Chondrocyte (in vitro differentiated cells): ENCODE data around the gene MCRIP2. TPM values are rescaled to one million over a fixed set of nuclear protein-coding genes. Genes with fewer than 3 reads are reported as not detected.

Experiments
- DNase-seq: peaks from one replicate; pipeline ENCODE4 v3.0.0; 2021; ENCODE audit warnings: mixed read lengths, low spot score
- H3K27ac Mint-ChIP-seq: one replicate; pipeline ENCODE4 v1.8.0; 2021; ENCODE audit warnings: mild to moderate bottlenecking, moderate library complexity, mixed read lengths; ENCODE audit not compliant: unreplicated experiment
- H3K27me3 Mint-ChIP-seq: 2 replicates; pipeline ENCODE4 v1.8.0; 2021; ENCODE audit warnings: low read depth, mixed read lengths
- H3K36me3 Mint-ChIP-seq: 2 replicates; pipeline ENCODE4 v1.8.0; 2021; ENCODE audit warnings: low read depth, mixed read lengths
- H3K4me1 Mint-ChIP-seq: 2 replicates; pipeline ENCODE4 v1.8.0; 2021; ENCODE audit warnings: low read depth, mild to moderate bottlenecking, mixed read lengths
- H3K4me3 Mint-ChIP-seq: one replicate; pipeline ENCODE4 v1.8.0; 2021; ENCODE audit warnings: mild to moderate bottlenecking, moderate library complexity, mixed read lengths; ENCODE audit not compliant: unreplicated experiment
- H3K9me3 Mint-ChIP-seq: 2 replicates; pipeline ENCODE4 v1.8.0; 2021; ENCODE audit warnings: low read depth, mixed read lengths
- total RNA-seq: library from RNA; stranded (reverse); gene quantifications from 3 replicates; pipeline ENCODE4 v1.2.1, GENCODE V29; 2021
- TF ChIP-seq, protein P1 (sequence below): fragments of 200-600 bp; sonication (generic); IDR thresholded peaks from 2 replicates; pipeline ENCODE4 v1.5.0; 2021; ENCODE audit warnings: antibody characterized with exemption, mild to moderate bottlenecking, moderate library complexity

MCRIP2 gene
- total RNA-seq, 1 donor from 2014 or later: 15.3 TPM

- no peak overlapping the region for H3K4me3 Mint-ChIP-seq
- no peaks in the 10 kb centered on the region for H3K27me3 Mint-ChIP-seq
- TF ChIP-seq, protein P1, sequence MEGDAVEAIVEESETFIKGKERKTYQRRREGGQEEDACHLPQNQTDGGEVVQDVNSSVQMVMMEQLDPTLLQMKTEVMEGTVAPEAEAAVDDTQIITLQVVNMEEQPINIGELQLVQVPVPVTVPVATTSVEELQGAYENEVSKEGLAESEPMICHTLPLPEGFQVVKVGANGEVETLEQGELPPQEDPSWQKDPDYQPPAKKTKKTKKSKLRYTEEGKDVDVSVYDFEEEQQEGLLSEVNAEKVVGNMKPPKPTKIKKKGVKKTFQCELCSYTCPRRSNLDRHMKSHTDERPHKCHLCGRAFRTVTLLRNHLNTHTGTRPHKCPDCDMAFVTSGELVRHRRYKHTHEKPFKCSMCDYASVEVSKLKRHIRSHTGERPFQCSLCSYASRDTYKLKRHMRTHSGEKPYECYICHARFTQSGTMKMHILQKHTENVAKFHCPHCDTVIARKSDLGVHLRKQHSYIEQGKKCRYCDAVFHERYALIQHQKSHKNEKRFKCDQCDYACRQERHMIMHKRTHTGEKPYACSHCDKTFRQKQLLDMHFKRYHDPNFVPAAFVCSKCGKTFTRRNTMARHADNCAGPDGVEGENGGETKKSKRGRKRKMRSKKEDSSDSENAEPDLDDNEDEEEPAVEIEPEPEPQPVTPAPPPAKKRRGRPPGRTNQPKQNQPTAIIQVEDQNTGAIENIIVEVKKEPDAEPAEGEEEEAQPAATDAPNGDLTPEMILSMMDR: no peak
- no peaks in the 10 kb centered on the region for H3K9me3 Mint-ChIP-seq
- peaks cover 10% of the 10 kb centered on the region for H3K36me3 Mint-ChIP-seq
- H3K4me1 Mint-ChIP-seq: peaks cover 30% of the 10 kb centered on the region
- H3K27ac Mint-ChIP-seq: no peak overlapping the region
- no peak for DNase-seq
These were observed 35.9 kb downstream of the MCRIP2 start for GRCh38 chr16:677316-678190.

- H3K9me3 Mint-ChIP-seq: no peaks in the 10 kb centered on the region
- H3K36me3 Mint-ChIP-seq: peaks cover 8% of the 10 kb centered on the region
- TF ChIP-seq, protein P1: no peak
- no peak overlapping the region for H3K27ac Mint-ChIP-seq
- H3K4me3 Mint-ChIP-seq: no peak overlapping the region
- peaks cover 38% of the 10 kb centered on the region for H3K4me1 Mint-ChIP-seq
- no peaks in the 10 kb centered on the region for H3K27me3 Mint-ChIP-seq
- no peak for DNase-seq
These were observed 36.7 kb downstream of the MCRIP2 start for GRCh38 chr16:678209-678857.

GRCh38 chr16:678858-679813, 37.5 kb downstream of the MCRIP2 start:
- peak overlapping the region; percentile 76 for H3K4me3 Mint-ChIP-seq
- H3K27me3 Mint-ChIP-seq: no peaks in the 10 kb centered on the region
- H3K9me3 Mint-ChIP-seq: no peaks in the 10 kb centered on the region
- H3K4me1 Mint-ChIP-seq: peaks cover 41% of the 10 kb centered on the region
- TF ChIP-seq, protein P1: no peak
- DNase-seq: no peak
- H3K27ac Mint-ChIP-seq: peak overlapping the region; percentile 93
- H3K36me3 Mint-ChIP-seq: peaks cover 8% of the 10 kb centered on the region

DNA sequence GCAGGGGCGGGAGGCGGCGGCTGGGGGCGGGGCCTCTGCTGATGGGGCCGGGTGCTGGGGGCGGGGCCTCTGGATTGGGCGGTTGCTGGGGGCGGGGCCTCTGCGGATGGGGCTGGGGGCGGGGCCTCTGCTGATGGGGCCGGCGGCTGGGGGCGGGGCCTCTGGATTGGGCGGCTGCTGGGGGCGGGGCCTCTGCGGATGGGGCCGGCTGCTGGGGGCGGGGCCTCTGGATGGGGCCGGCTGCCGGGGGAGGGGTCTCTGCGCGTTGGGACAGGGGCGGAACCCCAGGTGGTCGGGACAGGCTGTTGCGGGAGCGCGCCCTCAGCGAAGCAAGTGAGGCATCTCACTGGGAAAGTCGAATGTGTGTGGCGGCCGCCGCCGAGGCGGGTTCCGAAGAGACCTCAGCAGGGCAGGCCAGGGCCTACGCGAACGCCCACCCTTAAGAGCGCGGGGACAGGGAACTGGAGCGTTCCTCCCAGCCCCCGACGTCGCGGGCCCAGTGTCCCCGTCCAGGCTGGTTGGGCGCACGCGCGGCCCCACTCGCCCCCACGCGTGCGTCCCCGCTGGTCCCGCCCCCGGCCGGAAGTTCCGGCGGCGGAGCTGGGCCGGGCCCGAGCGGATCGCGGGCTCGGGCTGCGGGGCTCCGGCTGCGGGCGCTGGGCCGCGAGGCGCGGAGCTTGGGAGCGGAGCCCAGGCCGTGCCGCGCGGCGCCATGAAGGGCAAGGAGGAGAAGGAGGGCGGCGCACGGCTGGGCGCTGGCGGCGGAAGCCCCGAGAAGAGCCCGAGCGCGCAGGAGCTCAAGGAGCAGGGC, 38.4 kb downstream of the MCRIP2 start, which contains the start of gene STUB1:
STUB1 (plus strand) TSS at position 597 of the 811 bp plus-strand sequence; CDS start at position 713, 116 bp downstream.
- H3K9me3 Mint-ChIP-seq: no peaks in the 10 kb centered on the region

More for the DNA sequence above, 38.4 kb downstream of the MCRIP2 start, which contains the start of gene STUB1:
- no peak for DNase-seq
- Mint-ChIP-seq H3K36me3 (peaks cover 8% of the 10 kb centered on the region), H3K4me3 (peak within 1 kb of the TSS; percentile 76), H3K4me1 (peaks cover 37% of the 10 kb centered on the region), H3K27ac (peak within 1 kb of the TSS; percentile 94), H3K27me3 (no peaks in the 10 kb centered on the region)
- TF ChIP-seq, protein P1: no peak
